ENCODE measurements around the gene TMEM38B.
A peak's percentile ranks its signal among the peaks of the same experiment; 100 is the strongest.
"Not testable (repeated sequence)": the region's sequence is repeated elsewhere in the genome, so short reads cannot be mapped to it uniquely, and the experiment has no call there.

The TMEM38B gene

DNA sequence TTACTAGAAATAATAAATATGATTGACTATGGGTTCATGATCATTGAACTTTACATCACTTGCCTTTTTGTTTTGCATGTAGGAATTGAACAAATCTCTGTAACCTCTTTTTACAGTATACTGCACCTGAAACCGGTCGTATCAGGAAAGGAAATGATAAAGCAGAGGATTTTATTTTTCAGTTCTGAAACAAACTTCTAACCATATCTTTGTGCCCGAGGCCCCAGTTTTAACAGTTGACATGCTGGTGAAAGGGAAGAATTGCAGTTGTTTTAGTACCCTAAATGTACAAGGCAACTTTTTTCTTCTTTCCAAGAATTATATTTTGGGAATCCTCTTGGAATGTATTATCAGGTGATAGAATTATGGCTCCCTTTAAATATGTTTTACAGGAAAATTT lies 27.8 kb downstream of the TMEM38B start:
- no peak for DNase-seq

DNA sequence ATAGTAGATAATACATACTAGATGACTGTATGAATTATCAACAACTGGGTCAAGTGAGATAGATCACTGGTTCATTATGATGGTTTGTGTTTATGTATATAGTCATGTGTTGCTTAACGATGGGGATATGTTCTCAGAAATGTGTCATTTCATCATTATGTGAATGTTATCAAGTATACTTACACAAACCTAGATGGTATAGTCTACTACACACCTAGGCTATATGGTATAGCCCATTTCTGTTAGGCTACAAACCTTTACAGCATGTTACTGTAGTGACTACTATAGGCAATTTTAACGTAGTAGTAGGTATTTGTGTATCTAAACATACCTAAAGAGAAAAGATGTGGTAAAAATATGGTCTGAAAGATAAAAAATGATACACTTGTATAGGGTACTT lies 31.0 kb downstream of the TMEM38B start:
- DNase-seq = no peak

DNA sequence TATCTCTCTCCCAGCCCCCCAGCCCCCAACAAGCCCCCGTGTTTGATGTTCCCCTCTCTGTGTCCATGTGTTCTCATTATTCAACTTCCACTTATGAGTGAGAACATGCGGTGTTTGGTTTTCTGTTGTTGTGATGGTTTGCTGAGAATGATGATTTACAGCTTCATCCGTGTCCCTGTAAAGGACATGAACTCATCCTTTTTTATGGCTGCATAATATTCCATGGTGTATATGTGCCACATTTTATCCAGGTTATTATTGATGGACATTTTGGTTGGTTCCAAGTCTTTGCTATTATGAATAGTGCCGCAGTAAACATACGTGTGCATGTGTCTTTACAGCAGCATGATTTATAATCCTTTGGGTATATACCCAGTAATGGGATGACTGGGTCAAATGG lies 33.9 kb downstream of the TMEM38B start:
- not testable (repeated sequence) for DNase-seq

DNA sequence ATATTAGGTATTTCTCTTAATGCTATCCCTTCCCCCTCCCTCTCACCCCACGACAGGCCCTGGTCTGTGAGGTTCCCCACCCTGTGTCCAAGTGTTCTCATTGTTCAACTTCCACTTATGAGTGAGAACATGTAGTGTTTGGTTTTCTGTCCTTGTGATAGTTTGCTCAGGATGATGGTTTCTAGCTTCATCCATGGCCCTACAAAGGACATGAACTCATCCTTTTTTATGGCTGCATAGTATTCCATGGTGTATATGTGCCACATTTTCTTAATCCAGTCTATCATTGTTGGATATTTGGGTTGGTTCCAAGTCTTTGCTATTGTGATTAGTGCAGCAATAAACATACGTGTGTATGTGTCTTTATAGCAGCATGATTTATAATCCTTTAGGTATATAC lies 37.1 kb downstream of the TMEM38B start:
- not testable (repeated sequence) for DNase-seq

DNA sequence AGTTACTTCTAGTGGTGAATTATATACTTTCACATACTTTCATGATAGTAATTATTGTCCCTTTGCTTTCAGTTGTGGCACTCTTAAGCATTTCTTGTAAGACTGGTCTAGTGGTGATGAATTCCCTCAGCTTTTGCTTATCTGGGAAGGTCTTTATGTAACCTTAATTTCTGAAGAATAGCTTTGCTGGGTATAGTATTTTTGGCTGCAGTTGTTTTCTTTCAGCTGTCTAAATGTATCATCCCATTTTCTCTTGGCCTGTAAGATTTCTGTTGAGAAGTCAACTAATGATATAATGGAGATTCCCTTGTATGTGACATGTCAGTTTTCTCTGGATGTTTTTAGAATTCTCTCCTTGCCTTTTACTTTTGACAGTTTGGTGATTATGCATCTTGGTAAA lies 41.0 kb downstream of the TMEM38B start:
- DNase-seq = no peak

DNA sequence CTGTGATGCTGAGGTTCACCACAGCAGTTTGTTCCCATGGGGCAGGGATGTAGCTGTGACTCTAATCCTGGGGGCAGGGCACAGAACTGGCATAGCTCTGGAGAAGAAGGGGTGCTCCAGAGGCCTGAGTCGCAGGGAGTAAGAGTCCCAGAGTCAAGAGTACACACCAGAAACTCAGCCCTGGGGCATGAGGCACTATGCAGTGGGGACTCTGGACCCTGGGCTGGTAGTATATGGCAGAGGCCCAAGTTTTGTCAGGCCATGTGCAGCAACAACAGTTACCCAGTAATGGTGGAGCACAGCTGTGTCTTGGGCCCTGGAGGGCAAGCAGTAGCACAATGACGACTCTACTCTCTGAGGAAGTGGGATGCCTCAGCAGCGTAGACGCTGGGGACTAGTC lies 42.9 kb downstream of the TMEM38B start:
- DNase-seq = no peak

DNA sequence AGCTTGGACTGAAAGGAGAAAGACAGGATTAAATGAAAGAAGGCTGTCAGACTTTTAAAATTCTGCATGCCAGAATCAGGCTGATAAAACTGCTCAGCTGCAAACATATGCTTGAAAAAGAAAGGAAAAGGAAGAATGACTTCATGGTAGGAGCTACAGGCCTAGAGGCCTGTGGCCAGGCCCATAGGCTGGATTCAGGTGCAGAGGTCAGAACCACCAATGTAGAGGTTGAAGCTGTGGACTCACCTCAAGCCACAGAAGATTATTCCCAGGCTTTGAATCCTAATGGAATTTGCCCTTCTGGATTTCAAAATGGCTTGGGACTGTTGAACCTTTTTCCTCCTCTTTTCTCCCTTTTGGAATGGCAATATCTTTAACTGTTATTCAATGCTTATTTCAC lies 47.7 kb downstream of the TMEM38B start:
- DNase-seq = no peak

DNA sequence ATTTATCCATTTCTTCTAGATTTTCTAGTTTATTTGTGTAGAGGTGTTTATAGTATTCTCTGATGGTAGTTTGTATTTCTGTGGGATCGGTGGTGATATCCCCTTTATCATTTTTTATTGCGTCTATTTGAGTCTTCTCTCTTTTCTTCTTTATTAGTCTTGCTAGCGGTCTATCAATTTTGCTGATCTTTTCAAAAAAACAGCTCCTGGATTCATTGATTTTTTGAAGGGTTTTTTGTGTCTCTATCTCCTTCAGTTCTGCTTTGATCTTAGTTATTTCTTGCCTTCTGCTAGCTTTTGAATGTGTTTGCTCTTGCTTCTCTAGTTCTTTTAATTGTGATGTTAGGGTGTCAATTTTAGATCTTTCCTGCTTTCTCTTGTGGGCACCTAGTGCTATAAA lies 53.0 kb downstream of the TMEM38B start:
- not testable (repeated sequence) for DNase-seq

DNA sequence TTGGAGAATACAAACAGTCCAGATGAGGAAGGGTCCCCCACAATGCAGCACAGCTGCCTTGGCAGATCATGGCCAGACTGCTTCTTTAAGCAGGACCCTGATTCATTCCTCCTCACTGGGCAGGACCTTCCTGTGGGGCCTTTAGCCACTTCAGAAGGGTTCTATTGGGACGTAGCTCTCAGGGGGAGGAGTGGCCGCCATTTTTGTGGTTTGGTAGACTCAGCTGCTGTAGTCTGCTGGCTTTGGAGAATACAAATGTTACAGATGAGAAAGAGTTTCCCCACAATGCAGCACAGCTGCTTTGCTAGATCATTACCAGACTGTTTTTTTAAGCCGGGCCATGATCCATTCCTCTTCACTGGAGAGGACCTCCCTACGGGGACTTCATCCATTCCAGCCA lies 57.4 kb downstream of the TMEM38B start:
- DNase-seq = peak; percentile 13

DNA sequence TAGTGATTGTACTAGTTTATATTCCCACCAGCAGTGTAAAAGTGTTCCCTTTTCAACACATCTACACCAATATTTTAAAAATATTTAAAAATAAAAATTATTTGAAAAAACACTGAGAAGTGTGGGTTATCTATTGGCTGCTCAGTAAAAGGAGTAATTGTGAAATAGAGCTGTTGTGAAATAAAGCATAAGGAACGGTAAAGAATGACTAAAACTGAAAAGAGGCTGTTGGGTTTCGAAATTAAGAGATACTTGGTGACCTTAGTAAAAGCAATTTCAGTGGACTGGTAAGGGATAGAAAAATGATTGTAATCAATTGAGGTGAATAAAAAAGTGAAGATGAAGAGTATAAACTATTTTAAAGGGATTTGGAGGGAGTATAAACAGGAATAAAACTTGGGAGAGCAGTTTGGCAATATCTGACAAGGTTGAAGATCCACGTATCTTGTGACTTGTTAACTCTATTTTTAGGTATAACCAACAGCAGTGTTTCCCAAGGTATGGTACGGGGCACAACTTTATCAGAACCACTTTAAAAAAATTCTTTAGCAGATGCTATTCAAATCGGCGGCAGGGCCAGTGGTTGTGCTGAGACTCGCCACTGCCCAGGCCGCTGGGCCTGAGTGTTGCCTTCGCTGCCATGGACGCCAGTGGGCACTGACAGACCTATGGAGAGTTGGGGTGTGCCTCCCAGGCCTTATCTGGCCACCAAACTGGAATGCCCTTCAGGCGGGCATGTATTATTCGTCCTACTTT lies 63.3 kb downstream of the TMEM38B start:
- DNase-seq = no peak

DNA sequence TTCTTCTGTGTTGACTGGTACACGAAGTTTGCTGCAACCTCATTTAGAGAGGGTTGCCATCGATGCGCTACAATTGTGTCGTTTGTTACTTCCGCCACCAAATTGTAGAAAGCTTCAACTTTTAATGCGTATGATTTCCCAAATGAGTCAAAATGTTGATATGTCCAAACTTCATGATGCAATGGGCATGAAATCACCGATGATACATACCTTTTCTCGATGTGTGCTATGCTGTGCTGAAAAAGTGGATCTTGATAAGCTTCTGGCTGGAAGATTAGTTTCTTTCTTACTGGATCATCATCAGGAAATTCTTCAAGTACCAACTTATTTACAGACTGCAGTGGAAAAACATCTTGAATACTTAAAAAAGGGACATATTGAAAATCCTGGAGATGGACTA lies 65.7 kb downstream of the TMEM38B start:
- peak; percentile 14 for DNase-seq

DNA sequence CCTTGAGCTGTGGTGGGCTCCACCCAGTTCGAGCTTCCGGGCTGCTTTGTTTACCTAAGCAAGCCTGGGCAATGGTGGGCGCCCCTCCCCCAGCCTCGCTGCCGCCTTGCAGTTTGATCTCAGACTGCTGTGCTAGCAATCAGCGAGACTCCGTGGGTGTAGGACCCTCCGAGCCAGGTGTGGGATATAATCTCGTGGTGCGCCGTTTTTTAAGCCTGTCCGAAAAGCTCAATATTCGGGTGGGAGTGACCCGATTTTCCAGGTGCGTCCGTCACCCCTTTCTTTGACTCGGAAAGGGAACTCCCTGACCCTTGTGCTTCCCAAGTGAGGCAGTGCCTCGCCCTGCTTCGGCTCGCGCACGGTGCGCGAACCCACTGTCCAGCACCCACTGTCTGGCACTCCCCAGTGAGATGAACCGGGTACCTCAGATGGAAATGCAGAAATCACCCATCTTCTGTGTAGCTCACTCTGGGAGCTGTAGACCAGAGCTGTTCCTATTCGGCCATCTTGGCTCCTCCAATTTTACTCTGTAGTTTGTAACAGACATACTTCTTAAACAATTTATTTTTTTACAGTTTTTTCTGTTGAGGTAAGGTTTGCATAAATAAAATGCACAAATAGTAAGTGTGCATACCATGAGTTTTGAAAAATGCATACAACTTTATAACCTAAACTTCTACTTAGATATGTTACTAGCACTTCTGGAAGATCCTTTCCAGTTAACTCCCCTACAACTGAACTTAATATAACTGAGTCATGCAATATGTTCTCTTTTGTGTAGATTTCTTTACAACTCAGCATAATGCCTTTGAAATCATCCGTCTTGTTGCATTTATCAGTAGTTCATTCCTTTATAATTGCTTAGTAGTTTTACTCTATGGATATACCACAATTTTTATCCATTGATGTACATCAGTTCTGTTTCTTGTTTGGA lies 88.5 kb downstream of the TMEM38B start:
- not testable (repeated sequence) for DNase-seq

DNA sequence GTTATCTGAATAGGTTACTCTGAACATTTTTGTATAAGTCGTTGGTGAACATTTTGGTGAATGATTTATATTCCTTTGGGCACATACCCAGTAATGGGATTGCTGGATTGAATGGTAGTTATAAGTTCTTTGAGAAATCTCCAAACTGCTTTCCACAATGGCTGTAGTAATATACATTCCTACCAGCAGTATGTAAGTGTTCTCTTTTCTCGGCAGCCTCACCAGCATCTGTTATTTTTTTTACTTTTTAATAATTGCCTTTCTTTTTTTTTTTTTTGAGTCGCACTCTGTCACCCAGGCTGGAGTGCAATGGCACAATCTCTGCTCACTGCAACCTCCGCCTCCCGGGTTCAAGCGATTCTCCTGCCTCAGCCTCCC lies 89.1 kb downstream of the TMEM38B start:
- not testable (repeated sequence) for DNase-seq

DNA sequence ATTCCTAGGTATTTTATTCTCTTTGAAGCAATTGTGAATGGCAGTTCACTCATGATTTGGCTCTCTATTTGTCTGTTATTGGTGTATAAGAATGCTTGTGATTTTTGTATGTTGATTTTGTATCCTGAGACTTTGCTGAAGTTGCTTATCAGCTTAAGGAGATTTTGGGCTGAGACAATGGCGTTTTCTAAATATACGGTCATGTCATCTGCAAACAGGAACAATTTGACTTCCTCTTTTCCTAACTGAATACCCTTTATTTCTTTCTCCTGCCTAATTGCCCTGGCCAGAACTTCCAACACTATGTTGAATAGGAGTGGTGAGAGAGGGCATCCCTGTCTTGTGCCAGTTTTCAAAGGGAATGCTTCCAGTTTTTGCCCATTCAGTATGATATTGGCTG lies 92.5 kb downstream of the TMEM38B start:
- not testable (repeated sequence) for DNase-seq

DNA sequence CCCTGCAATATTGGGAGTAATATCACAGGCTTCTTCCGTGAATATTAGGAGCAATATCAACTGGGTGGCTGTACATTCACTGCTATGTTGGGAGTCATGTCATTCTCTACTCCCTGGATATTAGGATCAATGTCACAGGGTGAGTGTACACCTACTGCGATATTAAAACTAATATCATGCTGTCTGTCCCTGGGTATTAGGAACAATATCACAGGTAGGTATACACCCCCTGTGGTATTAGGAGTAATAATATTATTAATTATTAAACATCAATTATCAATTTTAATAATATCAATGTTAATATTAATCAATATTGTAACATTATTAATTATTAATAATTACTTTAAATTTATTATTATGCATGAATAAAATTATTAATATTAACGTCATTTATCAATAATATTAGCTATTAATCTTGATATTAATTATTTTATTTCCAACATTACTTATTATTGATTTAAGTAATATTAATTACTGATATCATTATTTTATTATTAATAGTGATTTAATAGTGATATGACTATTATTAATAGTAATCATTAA lies 121.9 kb downstream of the TMEM38B start:
- no peak for DNase-seq

DNA sequence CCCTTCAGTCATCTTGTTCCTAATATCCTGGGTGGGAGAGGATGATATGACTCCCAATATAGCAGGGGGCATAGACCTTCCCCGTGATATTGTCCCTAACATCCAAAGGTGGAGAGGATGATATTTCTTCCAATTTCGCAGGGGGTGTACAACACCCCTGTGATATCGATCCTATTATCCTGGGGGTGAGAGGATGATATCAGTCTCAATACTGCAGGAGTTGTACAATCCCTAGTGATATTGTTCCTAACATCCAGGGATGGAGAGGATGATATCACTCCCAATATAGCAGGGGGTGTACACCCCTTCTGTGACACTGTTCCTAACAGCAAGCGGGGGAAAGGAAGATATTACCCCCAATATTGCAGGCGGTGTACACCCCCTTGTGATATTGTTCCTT lies 122.6 kb downstream of the TMEM38B start:
- no peak for DNase-seq

DNA sequence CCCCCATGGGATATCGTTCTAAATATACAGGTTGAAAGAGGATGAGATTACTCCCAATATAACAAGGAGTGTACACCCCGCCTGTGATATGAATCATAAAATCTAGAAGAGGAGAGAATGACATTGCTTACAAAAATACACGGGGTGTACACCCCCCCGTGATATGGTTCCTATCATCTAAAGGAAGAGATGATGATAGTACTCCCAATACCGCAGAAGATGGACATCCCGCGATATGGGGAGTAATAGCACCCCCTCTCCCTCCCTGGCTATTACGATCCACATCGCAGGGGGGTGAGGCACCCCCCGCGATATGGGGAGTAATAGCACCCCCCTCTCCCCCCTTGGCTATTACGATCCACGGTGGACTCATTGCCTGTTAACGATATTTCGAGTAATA lies 124.6 kb downstream of the TMEM38B start:
- no peak for DNase-seq

DNA sequence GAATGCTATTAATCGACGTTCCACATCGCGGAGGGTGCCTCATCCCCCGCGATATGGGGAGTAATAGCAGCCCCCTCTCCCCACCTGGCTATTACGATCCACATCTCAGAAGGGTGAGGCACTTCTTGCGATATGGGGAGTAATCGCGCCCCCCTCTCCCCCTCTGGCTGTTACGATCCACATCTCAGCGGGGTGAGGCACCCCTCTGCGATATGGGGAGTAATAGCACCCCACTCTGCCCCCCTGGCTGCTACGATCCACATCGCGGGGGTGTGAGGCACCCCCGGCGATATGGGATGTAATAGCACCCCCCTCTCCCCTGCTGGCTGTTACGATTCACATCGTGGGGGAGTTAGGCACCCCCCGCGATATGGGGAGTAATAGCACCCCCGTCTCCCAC lies 128.5 kb downstream of the TMEM38B start:
- DNase-seq = no peak

Measured in fibroblast of skin of scalp (primary cell).